ENCODE results near the gene GTPBP1.
A peak's percentile ranks its signal among the peaks of the same experiment; 100 is the strongest.

The GTPBP1 gene

DNA sequence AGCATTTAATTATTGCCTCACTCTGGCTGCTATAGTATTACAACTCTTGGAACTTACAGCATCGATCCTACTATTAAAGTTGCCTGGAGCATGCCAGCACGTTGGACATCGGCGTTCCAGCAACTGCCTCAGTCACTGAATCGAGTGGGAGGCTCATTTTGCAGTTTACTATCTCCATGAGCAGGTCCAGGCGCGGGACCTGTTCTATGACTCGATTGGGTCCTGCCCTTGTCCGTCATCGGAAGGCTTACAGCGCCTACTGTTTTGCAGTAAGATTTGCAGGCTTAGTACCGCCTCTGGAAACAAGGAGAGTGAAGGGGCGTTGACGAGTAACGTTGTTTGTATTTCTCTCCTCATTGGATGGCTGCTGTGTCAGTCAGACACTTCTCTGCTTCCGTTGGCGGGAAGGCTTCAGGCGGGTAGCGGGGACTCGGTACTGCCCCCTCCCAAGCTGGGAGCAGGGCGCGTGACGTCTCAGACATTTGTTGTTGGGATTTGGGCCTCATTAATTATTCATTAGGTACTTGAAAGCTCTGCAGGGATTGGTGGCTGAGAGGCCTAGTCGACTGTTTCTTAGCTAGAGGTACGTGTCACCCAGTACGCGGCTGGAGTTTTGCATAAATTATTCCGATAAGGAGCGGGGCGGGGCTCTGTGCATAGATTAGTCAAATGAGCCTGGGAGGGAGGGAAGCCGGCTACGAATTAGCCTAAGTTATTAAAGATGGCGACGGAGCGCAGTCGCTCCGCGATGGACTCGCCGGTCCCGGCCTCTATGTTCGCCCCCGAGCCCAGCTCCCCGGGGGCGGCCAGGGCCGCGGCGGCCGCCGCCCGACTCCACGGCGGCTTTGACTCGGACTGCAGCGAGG lies at the start of gene GTPBP1:
TSS of gene GTPBP1 (plus strand) at position 710 of the 866 bp plus-strand sequence. CDS start at position 722, 12 bp downstream.
- peak; percentile 100 for DNase-seq

DNA sequence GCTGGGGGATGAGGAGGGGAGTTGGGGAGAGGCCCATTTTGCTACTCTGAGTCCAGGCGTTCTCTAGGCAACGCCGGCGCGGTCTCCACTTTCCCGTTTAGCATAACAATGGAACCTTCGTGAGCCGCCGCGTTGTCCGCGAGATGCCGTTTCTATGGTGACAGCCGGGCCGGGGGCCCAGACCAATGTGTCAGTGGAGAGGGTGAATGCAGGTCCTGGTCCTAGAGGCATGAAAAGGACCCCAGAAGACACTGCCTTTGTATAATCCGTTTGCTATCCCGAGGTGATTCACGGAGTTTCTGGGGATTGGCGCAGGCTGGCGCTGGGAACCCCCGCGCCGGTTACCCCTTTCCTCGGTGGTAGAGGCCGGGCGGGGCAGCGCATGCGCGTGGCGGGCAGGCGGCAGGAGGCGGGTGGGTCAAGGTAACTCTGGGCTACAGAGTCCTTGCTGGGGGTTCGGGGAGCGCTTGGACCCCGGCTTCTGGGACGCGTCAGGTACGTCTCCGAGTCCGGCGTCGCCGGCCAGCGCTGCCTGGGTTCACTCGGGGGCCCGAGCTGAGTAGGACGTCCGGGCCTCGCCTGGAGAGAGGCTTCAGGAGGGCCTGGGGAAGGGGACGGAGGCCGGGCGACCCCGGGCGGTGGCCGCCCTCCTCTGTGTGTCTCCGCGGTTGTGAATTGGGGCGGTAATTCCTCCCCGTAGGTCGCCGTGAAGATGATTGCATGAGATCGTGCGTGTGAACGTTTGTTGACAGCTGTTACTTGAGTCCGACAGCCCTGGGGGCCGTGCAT lies 49.3 kb upstream of the GTPBP1 start, which contains the start of the genes CBY1 and FAM227A:
TSS of gene CBY1 (plus strand) at position 383 of the 789 bp plus-strand sequence. CDS start 11,417 bp downstream, outside the sequence.
TSS of gene FAM227A (minus strand) at position 137 of the 789 bp plus-strand sequence. CDS start 6,224 bp downstream, outside the sequence.
- DNase-seq = peak; percentile 85

DNA sequence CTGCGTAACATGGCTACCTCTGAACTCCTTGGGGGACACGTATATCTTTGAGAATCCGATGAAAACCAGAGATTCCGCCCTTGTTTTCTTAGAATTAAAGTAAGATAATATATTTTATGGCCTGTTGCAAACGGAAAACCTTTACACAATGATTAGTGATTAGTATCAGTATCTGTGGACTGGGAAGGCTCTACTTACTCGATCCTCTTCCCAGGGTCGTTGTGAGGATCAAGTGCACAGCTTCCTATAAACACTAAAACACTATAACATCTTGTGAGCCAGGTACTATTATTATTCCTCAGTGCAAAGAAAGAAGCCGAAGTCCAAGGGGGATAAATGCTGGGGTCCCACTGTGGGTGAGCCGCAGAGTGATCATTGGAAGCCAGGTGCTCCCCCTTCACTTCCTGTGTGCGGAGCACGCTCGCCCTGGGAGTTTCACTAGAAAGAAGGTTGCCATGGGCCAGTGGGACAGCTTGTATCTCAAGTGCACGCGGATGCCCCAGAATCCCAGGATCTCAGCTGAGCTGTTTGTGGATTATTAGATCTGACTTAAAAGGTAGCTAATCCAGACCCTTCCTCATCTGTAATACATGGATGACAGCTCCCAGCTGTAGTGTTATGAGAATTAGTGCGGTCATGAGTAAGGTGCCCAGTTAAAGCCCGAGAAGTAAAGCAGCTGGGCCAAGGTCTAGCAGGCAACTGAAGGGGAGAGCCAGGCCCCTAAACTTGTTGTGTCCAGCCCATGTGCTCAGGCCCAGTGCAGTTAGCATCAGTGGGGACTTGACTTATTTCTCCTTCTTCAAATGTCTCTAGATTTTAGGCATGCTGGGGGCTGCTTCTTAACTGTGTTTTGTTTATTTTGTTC lies 48.5 kb upstream of the GTPBP1 start:
- no peak for DNase-seq

DNA sequence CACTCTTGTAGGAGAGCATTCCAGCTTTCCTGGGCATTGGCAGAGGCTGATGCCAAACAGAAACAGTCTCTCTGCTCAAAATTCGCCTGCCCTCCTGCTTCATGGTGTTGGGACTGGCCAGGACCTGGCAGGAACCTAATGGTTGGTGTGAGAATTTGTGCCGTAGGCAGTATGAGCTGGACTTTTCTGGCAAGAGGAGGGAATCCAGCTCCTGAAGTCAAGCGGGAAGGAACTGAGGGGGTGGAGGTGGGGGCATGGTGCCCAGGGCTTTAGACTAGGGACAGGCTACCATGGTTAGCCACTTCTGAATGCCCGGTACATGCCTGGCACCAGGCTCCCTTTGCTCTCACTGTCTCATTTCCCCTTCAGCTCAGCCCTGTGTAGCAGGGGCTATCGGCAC lies 30.9 kb upstream of the GTPBP1 start:
- no peak for DNase-seq

DNA sequence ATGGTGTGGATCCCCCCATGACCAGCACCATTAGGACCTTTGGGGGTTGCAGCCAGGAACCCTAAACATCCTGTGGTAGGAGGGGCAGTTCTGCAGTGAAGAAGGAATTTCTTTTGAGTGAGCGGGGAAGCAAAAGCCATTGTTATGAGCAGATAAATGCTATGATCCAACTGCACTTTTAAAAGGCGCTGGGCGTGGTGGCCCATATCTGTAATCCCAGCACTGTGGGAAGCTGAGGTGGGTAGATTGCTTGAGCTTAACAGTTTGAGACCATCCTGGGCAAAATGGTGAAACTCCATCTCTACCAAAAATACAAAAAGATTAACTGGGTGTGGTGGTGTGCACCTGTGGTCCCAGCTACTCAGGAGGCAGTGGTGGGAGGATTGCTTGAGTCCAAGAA lies 29.9 kb upstream of the GTPBP1 start:
- DNase-seq = no peak

DNA sequence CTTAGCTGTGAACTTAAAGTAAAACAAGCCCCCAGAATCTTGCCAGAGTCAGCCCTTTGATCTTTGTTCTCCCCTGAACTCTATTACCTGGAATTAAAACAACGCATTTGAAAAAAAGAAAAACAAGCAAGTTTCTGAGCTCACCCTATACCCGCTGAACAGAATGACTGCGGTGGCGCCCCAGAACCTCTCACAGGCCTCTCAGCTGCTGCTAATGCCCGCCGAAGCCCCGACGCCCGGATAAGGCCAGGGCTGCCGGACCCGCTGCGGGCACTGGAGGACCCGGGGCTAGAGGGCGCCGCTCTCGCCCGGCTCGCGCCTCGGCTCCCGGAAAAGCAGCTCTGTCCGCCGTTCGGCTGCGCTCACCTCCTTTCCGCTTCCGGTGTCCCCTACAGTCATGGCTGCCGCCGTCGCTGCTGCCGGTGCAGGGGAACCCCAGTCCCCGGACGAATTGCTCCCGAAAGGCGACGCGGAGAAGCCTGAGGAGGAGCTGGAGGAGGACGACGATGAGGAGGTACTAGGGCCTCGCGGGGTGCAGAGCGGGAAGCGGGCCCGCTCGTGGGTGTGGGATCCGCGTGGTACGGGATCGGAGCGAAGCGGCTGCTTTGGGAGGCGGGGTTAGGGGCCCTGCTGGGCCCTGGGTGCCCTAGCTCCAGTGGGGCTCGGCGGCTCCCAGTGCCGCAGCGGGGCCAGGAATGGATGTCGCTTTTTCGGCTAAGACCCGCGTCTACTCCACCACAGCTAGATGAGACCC lies 24.0 kb upstream of the GTPBP1 start, which contains the start of gene TOMM22:
TSS of gene TOMM22 (plus strand) at position 376 of the 754 bp plus-strand sequence. CDS start at position 398, 22 bp downstream.
- DNase-seq = peak; percentile 86

DNA sequence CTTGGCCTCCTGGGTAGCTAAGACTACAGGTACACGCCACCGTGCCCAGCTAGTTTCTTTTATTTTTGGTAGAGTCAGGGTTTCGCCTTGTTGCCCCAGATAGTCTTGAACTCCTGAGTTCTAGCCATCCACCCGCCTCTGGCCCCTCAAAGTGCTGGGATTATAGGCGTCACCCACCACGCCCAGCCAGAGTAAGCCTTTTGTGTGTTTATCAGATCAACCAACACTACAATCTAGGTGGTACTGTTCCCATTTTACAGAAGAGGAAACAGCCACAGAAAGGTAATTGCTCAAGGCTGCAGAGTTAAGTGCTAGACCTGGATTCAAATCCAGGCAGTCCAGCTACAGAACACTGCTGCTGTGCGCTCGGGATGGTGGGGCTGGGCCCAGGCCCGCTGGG lies 20.8 kb upstream of the GTPBP1 start:
- no peak for DNase-seq

DNA sequence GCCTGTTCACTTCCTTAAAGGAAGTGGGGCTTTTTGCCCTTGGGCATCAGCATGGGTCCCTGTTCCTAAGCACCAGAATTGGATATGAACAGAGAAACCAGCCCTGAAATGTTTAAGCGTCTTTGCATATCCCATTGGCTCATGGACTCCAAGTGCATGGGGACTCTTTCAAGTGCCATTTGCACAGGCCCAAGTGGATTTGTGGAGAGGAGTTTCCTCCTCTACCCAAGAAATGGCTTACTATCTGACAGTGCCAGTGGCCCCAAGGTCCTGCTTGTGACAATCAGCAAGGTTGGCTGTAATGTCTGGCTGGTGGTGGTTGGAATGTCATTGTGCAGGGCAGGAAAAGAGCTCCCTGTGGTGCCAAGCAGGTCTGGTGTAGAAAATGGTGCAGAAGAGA lies 20.0 kb upstream of the GTPBP1 start:
- DNase-seq = no peak

DNA sequence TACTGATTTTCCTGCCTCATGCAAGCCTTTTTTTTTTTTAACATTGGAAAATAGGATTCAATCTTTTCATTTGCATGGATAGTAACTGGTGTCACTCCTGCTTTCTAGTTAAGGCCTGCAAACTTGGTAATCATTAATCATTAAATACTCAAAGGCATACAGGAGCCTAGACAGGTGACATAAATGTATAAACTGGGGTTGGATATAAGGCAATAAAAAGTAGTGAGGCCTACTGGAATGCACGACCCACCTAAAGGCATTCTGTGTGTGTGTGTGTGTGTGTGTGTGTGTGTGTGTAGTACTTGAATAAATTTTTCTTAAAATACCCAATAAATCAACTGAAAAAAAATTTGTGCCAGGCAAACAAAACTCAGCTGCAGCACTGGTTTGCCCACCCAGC lies 16.1 kb upstream of the GTPBP1 start:
- DNase-seq = no peak

DNA sequence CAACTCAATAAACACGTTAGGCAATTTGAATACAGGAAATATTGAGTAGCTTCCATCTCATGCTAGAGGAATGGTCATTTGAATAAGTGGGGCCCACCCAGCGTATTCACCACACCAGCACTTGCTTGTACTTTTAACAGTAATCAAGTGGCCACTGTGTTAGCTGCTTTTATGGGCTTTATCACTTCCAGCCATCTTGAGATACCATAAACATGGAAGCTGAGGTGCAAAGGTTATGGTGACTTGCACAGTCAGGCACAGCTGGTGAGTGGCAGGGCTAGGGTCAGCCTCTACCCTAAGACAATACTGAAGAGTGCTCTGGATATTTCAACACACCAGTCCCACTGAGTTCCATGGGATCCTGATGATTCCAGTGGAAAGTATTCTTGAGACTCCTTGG lies 11.7 kb upstream of the GTPBP1 start:
- DNase-seq = no peak

DNA sequence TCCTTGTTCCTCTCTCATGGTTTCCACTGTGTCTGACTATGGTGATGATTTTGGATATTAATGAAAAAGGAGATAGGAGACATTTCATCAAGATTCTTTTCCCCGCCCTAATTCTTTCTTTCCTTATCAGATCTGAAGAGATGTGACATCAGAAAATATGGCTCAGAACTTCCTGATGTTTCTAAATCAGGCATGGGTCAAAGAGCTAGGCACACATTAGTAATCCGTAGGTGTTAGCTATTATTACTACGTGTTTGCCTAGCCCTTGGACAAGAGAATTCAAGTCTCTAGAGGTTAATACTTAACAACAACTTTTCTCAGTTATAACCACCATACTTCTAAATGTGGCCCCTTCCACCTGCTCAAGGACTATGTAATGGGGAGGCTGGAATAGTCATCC lies 10.8 kb upstream of the GTPBP1 start:
- DNase-seq = no peak

DNA sequence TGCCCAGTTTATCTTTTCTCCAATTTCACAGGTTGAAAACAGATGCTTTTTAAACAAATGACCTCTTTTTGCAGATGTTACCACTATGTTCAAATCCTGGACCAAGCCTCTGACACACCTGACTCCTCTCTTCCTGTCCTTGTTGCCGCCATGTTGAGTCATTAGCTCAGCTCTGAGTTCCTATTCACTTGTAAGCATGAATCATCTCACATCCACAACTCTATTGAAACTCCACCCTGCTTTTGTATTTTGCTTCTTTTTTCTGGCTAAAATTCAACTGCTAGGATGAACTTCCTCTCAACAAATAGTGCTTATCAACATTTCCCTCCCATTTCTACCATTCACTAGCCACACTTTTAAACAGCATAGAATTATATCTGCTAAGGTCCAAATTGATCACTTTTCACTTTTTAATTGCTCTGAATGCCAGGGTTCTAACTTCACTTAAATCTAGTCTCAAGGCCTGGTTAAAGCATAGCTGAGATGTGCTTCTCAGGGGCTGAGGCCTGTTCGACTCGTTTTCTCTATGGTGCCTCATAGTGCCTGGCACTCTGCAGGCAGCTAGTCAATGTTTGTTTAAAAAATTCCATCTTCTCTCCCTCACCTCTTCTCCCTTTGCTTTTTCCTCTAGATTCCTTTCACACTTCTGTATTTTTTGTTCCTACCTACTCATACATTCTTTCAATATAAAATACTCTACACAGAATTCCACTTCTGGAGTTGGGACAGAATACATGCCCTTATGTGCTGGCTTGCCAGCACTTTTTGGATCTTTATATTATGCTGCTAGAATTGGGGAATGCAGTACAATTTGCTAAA lies 8.9 kb upstream of the GTPBP1 start:
- peak; percentile 46 for DNase-seq

DNA sequence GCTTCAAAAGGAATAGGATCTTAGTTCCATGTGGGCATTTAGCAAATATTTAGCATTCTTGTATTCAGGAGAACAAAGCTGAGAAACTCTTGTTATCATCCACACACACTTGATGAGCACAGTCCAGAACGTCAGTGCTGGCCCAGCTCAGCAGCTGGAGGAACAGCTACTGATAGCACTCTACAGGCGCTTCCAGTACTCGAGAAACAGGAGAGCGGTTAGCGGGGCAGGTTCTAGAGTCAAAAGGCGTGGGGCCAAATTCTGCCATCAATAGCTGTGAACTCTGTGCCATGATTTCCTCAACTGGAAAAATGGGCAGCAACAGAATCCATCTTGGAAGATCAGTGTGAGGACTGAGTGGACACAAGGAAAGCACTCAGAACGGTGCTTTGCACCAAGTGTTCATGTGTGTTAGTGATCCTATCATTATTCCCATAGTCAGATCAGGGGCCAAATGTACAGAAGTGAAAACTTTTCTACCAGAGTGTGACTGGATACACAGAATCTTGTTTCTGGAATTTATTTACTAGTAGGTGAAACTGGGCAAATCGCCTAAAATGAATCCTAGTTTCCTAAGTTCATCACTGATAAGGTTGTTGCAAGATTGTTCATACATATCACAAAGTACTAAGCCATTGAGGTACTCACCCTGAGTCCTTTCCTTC lies 8.2 kb upstream of the GTPBP1 start:
- DNase-seq = no peak

DNA sequence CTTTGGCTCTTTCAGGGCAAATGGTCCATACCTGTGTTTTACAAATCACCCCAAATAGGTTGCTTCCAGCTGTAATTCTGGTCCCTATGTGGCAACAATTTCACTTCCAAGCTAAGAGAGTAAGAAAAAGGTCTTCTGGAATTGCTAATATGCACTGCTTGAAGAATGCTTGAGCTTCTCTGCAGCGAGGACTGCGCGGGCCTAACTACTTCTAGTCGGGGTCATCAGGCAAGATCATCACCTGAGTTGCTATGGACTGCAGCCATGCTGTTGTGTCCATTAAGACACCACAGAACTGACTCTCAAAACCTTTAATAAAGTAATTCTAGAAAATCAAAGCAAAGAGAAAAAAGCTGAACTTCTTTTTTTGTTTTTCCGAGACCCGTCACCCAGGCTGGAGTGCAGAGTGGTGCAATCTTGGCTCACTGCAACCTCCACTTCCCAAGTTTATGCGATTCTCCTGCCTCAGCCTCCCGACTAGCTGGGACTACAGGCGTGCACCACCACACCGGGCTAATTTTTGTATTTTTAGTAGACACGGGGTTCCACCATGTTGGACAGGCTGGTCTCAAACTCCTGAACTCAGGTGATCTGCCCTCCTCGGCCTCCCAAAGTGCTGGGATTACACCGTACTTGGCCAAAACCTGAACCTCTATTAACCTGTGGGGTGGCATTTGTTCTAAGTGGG lies 7.2 kb upstream of the GTPBP1 start:
- DNase-seq = no peak

DNA sequence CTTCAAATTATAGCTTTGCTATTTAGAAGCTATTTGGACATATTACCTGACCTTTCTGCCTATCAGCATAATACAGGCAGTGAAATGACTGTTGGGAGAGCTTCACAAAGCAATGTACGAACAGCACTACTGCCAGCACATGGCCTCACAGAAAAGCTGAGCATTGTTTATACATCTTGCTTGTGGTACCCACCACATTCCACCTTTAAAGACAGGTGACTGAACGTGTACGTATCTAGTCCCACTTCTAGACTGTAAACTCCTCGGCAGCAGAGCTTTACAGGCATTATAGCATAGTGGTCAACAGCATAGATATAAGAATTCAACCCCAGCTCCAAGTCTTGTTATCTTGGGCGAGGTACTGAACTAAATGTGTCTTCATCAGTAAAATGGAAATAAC lies 6.6 kb upstream of the GTPBP1 start:
- no peak for DNase-seq

DNA sequence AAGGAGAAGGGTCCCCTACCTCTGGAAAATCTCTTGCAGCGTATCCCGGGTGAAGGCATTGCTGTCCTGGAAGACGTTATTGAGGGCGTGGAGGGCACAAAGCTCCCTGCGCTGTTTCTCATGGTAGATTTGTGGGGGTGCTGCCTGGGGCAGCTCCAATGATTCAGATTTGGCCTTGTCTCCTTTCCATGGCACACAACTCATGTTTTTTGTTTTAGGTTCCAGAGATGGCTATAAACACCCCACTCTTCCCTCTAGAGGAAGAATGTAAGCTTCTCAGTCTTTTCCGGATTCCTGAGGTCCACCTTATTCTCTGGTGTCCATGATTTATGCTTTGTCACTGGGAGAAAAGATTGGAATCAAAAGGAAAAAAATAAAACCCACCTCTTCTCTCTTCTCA lies 6.0 kb upstream of the GTPBP1 start:
- DNase-seq = no peak

DNA sequence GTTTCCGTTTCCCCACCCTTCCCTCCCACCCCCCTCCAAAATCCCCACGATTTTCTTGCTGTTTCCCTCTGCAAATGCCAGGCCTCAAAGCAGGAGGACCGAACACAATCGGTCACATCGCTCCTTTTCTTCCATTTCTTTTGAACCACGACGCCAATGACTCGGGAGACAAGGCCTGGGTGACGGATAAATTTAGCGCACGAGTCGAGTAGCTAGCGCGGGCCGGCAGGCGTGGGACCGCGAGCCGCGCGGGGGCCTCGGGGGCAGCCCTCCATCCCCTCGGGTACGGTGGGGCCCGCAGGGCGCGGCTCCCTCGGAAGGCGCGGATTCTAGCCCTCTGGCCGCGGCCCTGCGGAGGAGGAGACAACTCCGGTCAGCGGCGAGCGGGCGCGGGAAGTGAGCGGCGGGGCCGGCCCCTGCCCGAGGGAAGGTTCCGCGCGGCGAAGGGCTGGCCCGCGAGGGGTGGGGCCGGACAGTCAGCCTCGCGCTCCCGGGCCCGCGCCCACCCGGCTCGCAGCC lies 5.4 kb upstream of the GTPBP1 start:
- DNase-seq = no peak

DNA sequence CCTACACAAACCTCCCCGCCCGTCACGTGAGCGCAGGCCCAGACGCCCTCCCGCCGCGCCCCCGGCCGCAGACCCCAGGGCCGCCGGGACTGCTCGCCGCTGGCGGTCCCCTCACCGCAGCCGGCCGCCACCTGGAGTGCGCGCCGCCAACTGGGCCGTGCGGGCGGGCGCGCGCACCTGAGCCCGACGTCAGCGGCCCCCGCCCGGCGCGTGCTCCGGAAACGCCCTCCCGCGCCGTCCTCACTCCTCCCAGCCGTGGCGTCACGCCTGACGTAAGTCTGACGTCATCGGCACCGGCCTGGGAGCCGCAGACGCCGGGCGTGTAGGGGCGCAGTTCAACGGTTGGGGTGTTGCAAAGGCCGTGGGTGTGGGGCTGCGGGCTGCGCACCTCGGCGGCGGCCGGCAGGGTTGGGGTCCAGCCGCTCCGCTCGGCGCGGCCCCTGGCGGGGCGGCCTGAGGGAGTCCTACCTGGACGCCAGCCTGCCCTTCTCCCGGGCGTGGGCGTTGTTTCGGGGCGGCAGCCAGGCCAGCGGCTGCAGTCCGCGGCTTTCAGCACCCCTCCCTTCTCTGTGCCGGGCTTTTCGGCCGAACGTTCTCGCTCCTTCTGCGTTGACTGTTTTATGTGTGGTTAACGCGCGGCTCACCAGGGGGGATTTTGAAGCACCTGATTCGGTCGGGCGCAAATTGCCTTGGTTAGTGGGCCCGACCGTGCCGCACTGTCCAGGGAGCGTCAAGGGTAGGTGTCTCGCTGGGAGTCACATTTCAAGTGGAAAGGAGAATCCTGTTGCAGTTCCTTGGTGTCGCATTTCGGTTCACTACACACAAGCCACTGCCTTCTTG lies 4.7 kb upstream of the GTPBP1 start, which contains the start of gene JOSD1:
TSS of gene JOSD1 (minus strand) at position 155 of the 840 bp plus-strand sequence. CDS start 956 bp downstream, outside the sequence.
- DNase-seq = peak; percentile 97

Measured in CD4-positive, alpha-beta T cell treated with Interleukin-15 for 1 hour (primary cell).